GM19099 (cell line): Measurements from ENCODE around the gene MYL9.

ENCODE experiments used
- POLR2A ChIP-seq: IDR thresholded peaks from 3 replicates; pipeline ENCODE4 v1.6.1; 2011; ENCODE audit warnings: low read depth; ENCODE audit not compliant: insufficient read length; ENCODE audit errors: extremely low read depth

Gene MYL9

GRCh38 chr20:36584018-36584481, 42.7 kb downstream of the MYL9 start:
- no peak for TF ChIP-seq POLR2A

DNA sequence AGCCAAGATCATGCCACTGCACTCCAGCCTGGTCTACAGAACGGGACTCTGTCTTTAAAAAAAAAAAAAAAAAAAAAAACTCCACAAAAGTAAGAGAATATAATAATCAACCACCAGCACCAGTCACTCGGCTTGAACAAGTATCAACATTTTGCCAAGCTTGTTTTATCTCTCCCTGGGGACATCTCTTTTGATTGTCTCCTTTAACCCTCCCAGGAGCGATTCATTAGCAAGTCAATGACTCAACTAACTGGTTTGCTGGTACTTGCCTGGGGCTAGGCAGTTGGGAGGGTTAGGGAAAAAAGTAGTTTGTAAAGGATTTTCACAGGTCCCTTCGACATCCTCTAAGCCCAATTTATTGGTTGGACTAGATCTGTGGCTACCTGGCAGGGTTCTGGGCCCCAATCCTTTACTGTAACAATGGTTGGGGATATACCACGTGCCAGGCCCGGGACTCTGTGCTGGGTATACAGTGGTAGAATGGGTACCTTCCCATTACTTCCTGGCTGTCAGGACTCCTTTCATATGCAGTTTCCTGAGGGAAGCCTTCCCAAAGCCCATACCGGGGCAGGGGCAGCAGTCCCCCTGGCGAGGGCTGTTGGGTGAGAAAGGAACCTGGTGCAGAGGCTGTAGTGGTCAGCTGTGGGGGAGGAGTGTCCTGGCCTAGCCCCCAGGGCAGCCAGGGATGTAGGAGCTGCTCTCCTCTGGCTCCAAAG, 44.2 kb downstream of the MYL9 start:
- TF ChIP-seq POLR2A: no peak

DNA sequence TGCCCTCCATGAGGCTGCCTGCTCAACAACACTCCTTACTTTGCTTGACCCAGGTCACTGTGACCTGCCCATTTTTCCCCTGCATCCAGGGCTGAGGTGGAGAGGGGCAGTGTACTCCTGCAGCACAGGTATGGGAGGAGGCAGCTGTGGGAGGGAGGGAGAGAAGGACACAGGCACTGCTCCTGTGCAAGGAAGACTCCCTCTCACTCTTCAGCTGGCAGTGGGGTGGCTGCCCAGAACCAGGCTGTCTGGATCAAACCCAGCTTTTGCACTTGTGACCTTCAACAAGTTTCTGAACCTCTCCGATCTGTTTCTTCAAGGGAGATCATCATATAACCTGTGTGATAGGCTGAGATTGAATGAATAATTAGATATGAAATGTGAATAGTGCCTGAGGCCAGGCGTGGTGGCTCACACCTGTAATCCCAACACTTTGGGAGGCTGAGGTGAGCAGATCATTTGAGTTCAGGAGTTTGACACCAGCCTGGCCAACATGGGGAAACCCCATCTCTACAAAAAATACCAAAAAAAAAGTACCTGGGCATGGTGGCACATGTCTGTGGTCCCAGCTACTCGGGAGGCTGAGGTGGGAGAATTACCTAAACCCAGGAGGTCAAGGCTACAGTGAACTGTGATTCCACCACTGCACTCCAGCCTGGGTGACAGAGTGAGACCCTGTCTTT, 46.2 kb downstream of the MYL9 start:
- no peak for TF ChIP-seq POLR2A

DNA sequence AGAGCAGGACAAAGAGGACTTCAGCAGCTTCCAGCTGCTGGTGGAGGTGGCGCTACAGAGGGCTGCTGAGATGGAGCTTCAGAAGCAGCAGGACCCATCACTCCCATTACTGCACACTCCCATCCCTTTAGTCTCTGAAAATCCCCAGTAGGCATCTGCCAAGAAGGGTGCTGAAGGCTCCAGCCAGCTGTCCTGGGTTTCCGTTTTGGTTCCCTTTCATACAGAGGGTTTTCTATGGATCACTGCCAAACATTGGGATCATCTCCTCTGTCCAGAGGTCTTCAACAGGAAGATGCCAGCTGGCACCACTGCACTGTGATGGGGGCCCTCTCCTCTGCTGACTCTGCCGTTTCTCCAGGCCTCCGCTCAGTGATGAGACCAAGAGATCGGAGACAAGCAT, 50.0 kb downstream of the MYL9 start:
- TF ChIP-seq POLR2A: no peak

DNA sequence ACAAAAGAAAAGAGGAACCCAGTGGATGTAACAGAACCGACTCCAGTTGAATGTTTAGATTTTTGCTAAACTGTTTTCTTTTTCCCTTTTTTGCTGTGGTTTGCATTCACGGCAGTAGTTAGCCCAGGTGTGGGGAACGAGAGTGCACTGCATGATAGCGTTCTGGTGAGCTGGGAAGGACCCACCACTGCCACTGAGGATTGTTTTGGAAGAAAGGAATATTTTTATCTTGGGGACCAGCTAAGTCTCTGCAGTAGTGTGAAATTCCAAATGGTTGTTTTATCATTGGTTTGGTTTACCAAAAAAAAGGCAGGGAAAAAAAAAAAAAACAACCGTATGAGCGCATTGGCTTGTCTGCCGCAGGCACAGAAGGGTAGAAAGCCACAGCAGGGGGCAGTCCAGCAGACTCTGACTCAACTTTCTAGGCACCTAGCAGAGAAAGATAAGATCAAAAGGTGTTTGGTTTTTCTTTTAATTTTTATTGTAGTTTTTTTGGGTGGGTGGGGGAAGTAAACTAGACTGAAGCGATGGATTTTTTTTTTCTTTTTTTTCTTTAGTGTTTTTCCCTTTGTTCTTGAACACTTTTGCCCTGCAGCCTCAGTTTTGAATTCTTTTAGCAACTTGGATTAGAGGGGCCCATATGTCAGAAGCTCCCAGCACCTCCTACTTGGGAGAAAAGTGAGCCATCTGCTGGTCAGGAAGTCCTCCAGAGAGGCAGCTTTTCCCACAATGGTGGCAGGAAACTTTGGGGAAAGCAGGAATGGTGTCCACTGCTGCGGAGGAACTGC, 50.7 kb downstream of the MYL9 start:
- no peak for TF ChIP-seq POLR2A

DNA sequence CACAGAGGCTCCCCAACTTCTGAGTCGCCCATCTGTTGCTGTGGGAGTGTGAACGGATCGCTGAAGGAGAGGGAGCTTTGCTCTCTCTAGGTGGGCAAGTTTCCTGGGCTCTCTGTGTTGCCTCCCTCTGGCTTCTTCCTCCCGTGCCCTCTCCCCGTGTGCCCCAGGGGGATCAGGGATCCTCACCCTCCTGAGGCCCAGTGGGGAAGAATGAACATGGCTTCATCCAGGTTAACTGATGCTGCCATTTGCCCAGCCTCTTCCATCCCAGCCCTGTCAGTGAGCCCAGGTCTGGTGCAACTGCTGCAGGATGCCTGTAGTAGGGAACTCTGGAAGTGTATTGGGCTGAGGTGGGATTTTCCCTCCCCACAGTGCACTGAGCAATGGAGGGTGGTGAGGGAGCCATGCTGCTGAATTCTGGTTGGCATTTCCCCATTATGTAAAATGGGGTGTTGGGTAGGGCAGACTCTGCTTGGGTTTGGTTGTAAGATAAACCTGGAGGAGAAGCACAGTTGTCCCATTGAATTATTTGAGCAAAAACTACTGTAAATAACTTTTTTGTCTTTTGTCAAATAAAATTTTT, 52.1 kb downstream of the MYL9 start:
- no peak for TF ChIP-seq POLR2A

DNA sequence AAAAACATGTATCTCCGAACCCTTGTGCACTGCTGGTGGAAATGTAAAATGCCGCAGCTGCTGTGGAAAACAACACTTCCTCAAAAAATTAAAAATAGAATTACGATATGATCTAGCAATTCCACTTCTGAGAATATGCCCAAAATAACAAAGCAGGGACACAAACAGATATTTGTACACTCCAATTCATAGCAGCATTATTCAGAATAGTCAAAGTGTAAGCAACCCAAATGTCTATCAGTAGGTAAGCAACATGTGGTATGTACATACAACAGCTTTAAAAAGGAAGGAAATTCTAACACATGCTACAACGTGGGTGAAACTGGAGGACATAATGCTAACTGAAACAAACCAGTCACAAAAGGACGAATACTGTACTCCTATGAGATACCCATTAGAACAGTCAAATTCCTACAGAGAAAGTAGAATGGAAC, 58.6 kb downstream of the MYL9 start:
- TF ChIP-seq POLR2A: no peak
